H1 (cell line): ENCODE data around the gene CACNA2D3. TPM values are rescaled to one million over a fixed set of nuclear protein-coding genes. Genes with fewer than 3 reads are reported as not detected.

Experiments
- CTCF ChIA-PET: fragments of 300-600 bp; sonication (Branson Sonifier 250); formaldehyde crosslinking; loops from one replicate; lab custom pipeline; 2021; ENCODE audit not compliant: partially characterized antibody; lab: Charles Lee
- POLR2A ChIA-PET: fragments of 300-600 bp; sonication (Branson Sonifier 250); formaldehyde crosslinking; loops from one replicate; lab custom pipeline; 2021; ENCODE audit warnings: inconsistent platforms; ENCODE audit not compliant: partially characterized antibody; lab: Charles Lee
- DNase-seq, 2 experiments: peaks; one replicate each; pipeline versions ENCODE4 v3.0.0 to v3.0.0-alpha.2; 2010 to 2022; ENCODE audit warnings: low spot score in 2 of 2, low read depth in 1 of 2, mixed read lengths in 1 of 2
- FAIRE-seq: peaks from 2 replicates; lab custom pipeline; 2011; peaks lifted over from hg19 to GRCh38; lab: Jason Lieb, UNC
- H2AFZ ChIP-seq: 2 replicates; pipeline ENCODE4 v1.8.1; 2012; ENCODE audit warnings: low read length, inconsistent platforms
- H2AK5ac ChIP-seq: 2 replicates; pipeline ENCODE4 v1.6.1; 2013; ENCODE audit warnings: low read depth, low read length
- H2BK120ac ChIP-seq: replicated peaks from 2 replicates; pipeline ENCODE3; 2013; ENCODE audit warnings: low read depth, low read length, inconsistent platforms
- H2BK12ac ChIP-seq: 2 replicates; pipeline ENCODE4 v1.6.1; 2013; ENCODE audit warnings: low read depth, low read length
- H2BK15ac ChIP-seq: 2 replicates; pipeline ENCODE4 v1.6.1; 2013; ENCODE audit warnings: low read length
- H2BK20ac ChIP-seq: 2 replicates; pipeline ENCODE4 v1.6.1; 2013; ENCODE audit warnings: low read length
- H2BK5ac ChIP-seq: 2 replicates; pipeline ENCODE4 v1.6.1; 2013; ENCODE audit warnings: low read depth, low read length
- H3K14ac ChIP-seq: 2 replicates; pipeline ENCODE4 v1.6.1; 2013; ENCODE audit warnings: inconsistent platforms; ENCODE audit not compliant: insufficient read length
- H3K18ac ChIP-seq: 2 replicates; pipeline ENCODE4 v1.6.1; 2013; ENCODE audit warnings: low read length; ENCODE audit errors: extremely low read depth
- H3K23ac ChIP-seq: 2 replicates; pipeline ENCODE4 v1.6.1; 2013; ENCODE audit warnings: inconsistent platforms; ENCODE audit not compliant: insufficient read length
- H3K23me2 ChIP-seq: 2 replicates; pipeline ENCODE4 v1.6.1; 2013; ENCODE audit warnings: low read depth, low read length
- H3K27ac ChIP-seq: 2 replicates; pipeline ENCODE4 v1.6.1; 2011; ENCODE audit warnings: low read depth, low read length, inconsistent platforms
- H3K27me3 ChIP-seq, 4 experiments: replicated peaks in 1 of 4; 1 replicate in 1 of 4; 2 replicates in 3 of 4; pipeline versions ENCODE4 v1.6.1 to v1.8.1; 2011 to 2013; ENCODE audit warnings: low read length in 3 of 4, mild to moderate bottlenecking in 3 of 4, inconsistent platforms in 2 of 4, mixed read lengths in 2 of 4, moderate library complexity in 1 of 4; ENCODE audit not compliant: control insufficient read depth in 3 of 4, insufficient read depth in 3 of 4; ENCODE audit errors: extremely low read depth in 1 of 4
- H3K36me3 ChIP-seq, 4 experiments: 2 replicates each; pipeline versions ENCODE4 v1.6.1 to v1.8.1; 2011 to 2013; ENCODE audit warnings: mild to moderate bottlenecking in 4 of 4, low read length in 3 of 4, moderate library complexity in 2 of 4, control low read depth in 1 of 4, inconsistent platforms in 1 of 4; ENCODE audit not compliant: insufficient read depth in 4 of 4, control insufficient read depth in 2 of 4
- H3K4ac ChIP-seq: replicated peaks from 2 replicates; pipeline ENCODE3; 2013; ENCODE audit warnings: low read length, low read depth, mixed read lengths, inconsistent platforms; ENCODE audit not compliant: insufficient read length
- H3K4me1 ChIP-seq, 4 experiments: replicated peaks in 1 of 4; 1 replicate in 1 of 4; 2 replicates in 3 of 4; pipeline versions ENCODE4 v1.6.1 to v1.8.1; 2011 to 2013; ENCODE audit warnings: low read length in 3 of 4, inconsistent platforms in 2 of 4, mixed read lengths in 1 of 4; ENCODE audit not compliant: insufficient read depth in 4 of 4, control insufficient read depth in 3 of 4
- H3K4me2 ChIP-seq, 2 experiments: 2 replicates each; pipeline versions ENCODE4 v1.6.1 to v1.8.1; 2011 to 2013; ENCODE audit warnings: low read depth in 2 of 2, low read length in 2 of 2, control low read depth in 1 of 2, inconsistent platforms in 1 of 2, mild to moderate bottlenecking in 1 of 2; ENCODE audit not compliant: insufficient read depth in 1 of 2
- H3K4me3 ChIP-seq, 4 experiments: fragments of 200-600, 300-600 bp in 1 of 4; sonication (generic), shearing (Covaris generic), sonication (Bioruptor Twin) in 1 of 4; 2 replicates each; pipeline versions ENCODE4 v1.5.1 to v1.8.1; 2011 to 2016; ENCODE audit warnings: low read length in 4 of 4, low read depth in 3 of 4, control low read depth in 2 of 4, inconsistent platforms in 2 of 4, mild to moderate bottlenecking in 2 of 4, mixed read lengths in 1 of 4, moderate library complexity in 1 of 4; ENCODE audit not compliant: insufficient read depth in 2 of 4; ENCODE audit errors: extremely low read depth in 1 of 4
- H3K56ac ChIP-seq: replicated peaks from 2 replicates; pipeline ENCODE3; 2013; ENCODE audit warnings: low read depth, mild to moderate bottlenecking, mixed read lengths, low read length, inconsistent platforms; ENCODE audit not compliant: insufficient read length
- H3K79me1 ChIP-seq: 2 replicates; pipeline ENCODE4 v1.6.1; 2013; ENCODE audit warnings: low read depth, low read length, control low read depth
- H3K79me2 ChIP-seq, 2 experiments: 2 replicates each; pipeline versions ENCODE4 v1.6.1 to v1.8.1; 2012 to 2013; ENCODE audit warnings: low read length in 2 of 2, mild to moderate bottlenecking in 2 of 2, inconsistent platforms in 1 of 2; ENCODE audit not compliant: insufficient read depth in 2 of 2, control insufficient read depth in 1 of 2
- H3K9ac ChIP-seq, 4 experiments: replicated peaks in 1 of 4; 1 replicate in 1 of 4; 2 replicates in 3 of 4; pipeline versions ENCODE4 v1.6.1 to v1.8.1; 2011 to 2013; ENCODE audit warnings: low read depth in 3 of 4, low read length in 3 of 4, control low read depth in 2 of 4, mild to moderate bottlenecking in 2 of 4, moderate library complexity in 2 of 4, inconsistent platforms in 1 of 4; ENCODE audit errors: extremely low read depth in 1 of 4
- H3K9me3 ChIP-seq, 2 experiments: 2 replicates each; pipeline versions ENCODE4 v1.6.1 to v1.8.1; 2012 to 2013; ENCODE audit warnings: mild to moderate bottlenecking in 2 of 2, moderate library complexity in 2 of 2, control low read depth in 1 of 2, inconsistent platforms in 1 of 2, low read depth in 1 of 2, low read length in 1 of 2, mixed read lengths in 1 of 2; ENCODE audit not compliant: insufficient read depth in 2 of 2
- H4K20me1 ChIP-seq, 2 experiments: replicated peaks in 1 of 2; 2 replicates each; pipeline versions ENCODE3 to v1.8.1; 2011 to 2013; ENCODE audit warnings: inconsistent platforms in 2 of 2, low read length in 2 of 2, mild to moderate bottlenecking in 1 of 2; ENCODE audit not compliant: insufficient read depth in 2 of 2, control insufficient read depth in 1 of 2
- H4K5ac ChIP-seq: 2 replicates; pipeline ENCODE4 v1.6.1; 2013; ENCODE audit warnings: low read length, low read depth, mixed read lengths, inconsistent platforms; ENCODE audit not compliant: insufficient read length
- H4K8ac ChIP-seq: 2 replicates; pipeline ENCODE4 v1.8.0; 2013; ENCODE audit warnings: mild to moderate bottlenecking, moderate library complexity, low read length, inconsistent platforms; ENCODE audit not compliant: insufficient read depth; ENCODE audit errors: extremely low read depth
- H4K91ac ChIP-seq: replicated peaks from 2 replicates; pipeline ENCODE3; 2013; ENCODE audit warnings: low read length, mixed read lengths, inconsistent platforms; ENCODE audit not compliant: insufficient read length
- CEBPB ChIP-seq: IDR thresholded peaks from 2 replicates; pipeline ENCODE4 v1.6.1; 2012; ENCODE audit warnings: low read depth, low read length
- KDM4A ChIP-seq: IDR thresholded peaks from one replicate; pipeline ENCODE4 v1.7.1; 2012; ENCODE audit warnings: low read depth, mild to moderate bottlenecking, moderate library complexity, low read length, inconsistent platforms; ENCODE audit not compliant: severe bottlenecking
- RFX5 ChIP-seq: IDR thresholded peaks from 2 replicates; pipeline ENCODE4 v1.6.1; 2011; ENCODE audit warnings: low read depth, low read length, improper control_type of control experiment, borderline replicate concordance
- SP4 ChIP-seq: IDR thresholded peaks from 2 replicates; pipeline ENCODE4 v1.6.1; 2012; ENCODE audit warnings: low read length, inconsistent platforms
- TAF7 ChIP-seq: optimal IDR thresholded peaks from 2 replicates; pipeline ENCODE3; 2011; ENCODE audit warnings: low read depth, mild to moderate bottlenecking, inconsistent platforms, low read length, moderate library complexity, borderline replicate concordance
- WGBS, 2 experiments: shearing (Covaris generic) in 1 of 2; methylation state at CpG; one replicate each; pipeline versions ENCODE4 v1.1.6 to v1.1.7; 2013 to 2015; ENCODE audit warnings: low lambda C conversion rate in 2 of 2, mixed read lengths in 2 of 2, inconsistent platforms in 1 of 2, low coverage in 1 of 2, missing lambda C conversion rate in 1 of 2; ENCODE audit not compliant: insufficient replicate concordance in 2 of 2, insufficient coverage in 1 of 2, insufficient read length in 1 of 2; ENCODE audit errors: extremely low coverage in 1 of 2, missing lambda C conversion rate in 1 of 2; 5-methylcytosine and 5-hydroxymethylcytosine counted together
- polyA plus RNA-seq, 7 experiments: library from polyadenylated mRNA; depleted of rRNA in 3 of 7; stranded (reverse) in 5 of 7; unstranded in 2 of 7; fragments of >200 nt in 5 of 7; fragments of 200-250 nt in 2 of 7; gene quantifications; 1 replicate in 5 of 7; 2 replicates in 1 of 7; 4 replicates in 1 of 7; pipeline versions ENCODE4 v1.2.1 to v1.2.3, GENCODE V29; 2011 to 2013; ENCODE audit warnings: missing spikeins in 2 of 7, mixed read lengths in 2 of 7
- total RNA-seq: library from RNA; stranded (reverse); fragmentation: NEBNext Ultra II Directional; extraction: Animal tissue kit (Norgen Biotek cat#: 25700); gene quantifications from 2 replicates; pipeline ENCODE4 v1.2.1, GENCODE V29; 2021

CACNA2D3 gene
- total and polyA plus RNA-seq, 2 of the 8 experiments (the other 6 are each of a cell fraction or from before 2014, with no cell fraction given), result 1.5 to 1.8 TPM

- H2BK5ac ChIP-seq, result no peak overlapping the region
- no peak overlapping the region for H4K5ac ChIP-seq
- H2BK15ac ChIP-seq, result no peak overlapping the region
- ChIA-PET POLR2A (no interaction called here), CTCF (interaction anchor here (0.7 to 1.5 kb wide), 5 partner anchors 46 to 686 kb away, joined by 3 to 6 read pairs (median 3); no protein-coding TSS in a partner anchor)
- H3K27ac ChIP-seq, result no peak overlapping the region
- no peak overlapping the region for H4K91ac ChIP-seq
- H4K8ac ChIP-seq, result no peak overlapping the region
- no peak overlapping the region for H3K9ac ChIP-seq
- H4K20me1 ChIP-seq, result no peaks in the 10 kb centered on the region
- H3K4me2 ChIP-seq, result no peak overlapping the region
- no peaks in the 10 kb centered on the region for H3K23me2 ChIP-seq
- no peak overlapping the region for H3K18ac ChIP-seq
- H3K79me2 ChIP-seq, result no peaks in the 10 kb centered on the region
- no peaks in the 10 kb centered on the region for H3K36me3 ChIP-seq
- H3K4me1 ChIP-seq, result peaks cover 0 to 9% (median 1%) of the 10 kb centered on the region in 4 experiments; a peak in 3 of 7 replicates
- DNase-seq, result no peak
- H3K14ac ChIP-seq, result no peak overlapping the region
- no peak overlapping the region for H2BK20ac ChIP-seq
- no peaks in the 10 kb centered on the region for H3K9me3 ChIP-seq
- H2BK12ac ChIP-seq, result no peak overlapping the region
- H3K56ac ChIP-seq, result no peak overlapping the region
- TF ChIP-seq TAF7 (no peak), KDM4A (no peak), CEBPB (no peak), RFX5 (no peak), SP4 (no peak)
- TF ChIP-seq, all 59 proteins: peak for 0
- peak; percentile 32 for FAIRE-seq
- Histone ChIP-seq H3K79me1 (no peaks in the 10 kb centered on the region), H2AFZ (no peak overlapping the region), H3K27me3 (no peaks in the 10 kb centered on the region), H2AK5ac (no peak overlapping the region), H2BK120ac (no peak overlapping the region), H3K4ac (no peak overlapping the region), H3K4me3 (no peak overlapping the region), H3K23ac (no peak overlapping the region)
- 86% methylated on average over 5 of the region's 5 CpGs; no CpG with 5 or more reads in 1 of the 2 experiments for WGBS, 2 experiments
These were observed 938.8 kb downstream of the CACNA2D3 start for GRCh38 chr3:55060896-55061719.
